ENCODE results near the gene TMEM242. TPM values are rescaled to one million over a fixed set of nuclear protein-coding genes. Genes with fewer than 3 reads are reported as not detected.

TMEM242 gene
- total and polyA plus RNA-seq, 2 of the 13 experiments (the other 11 are each of a cell fraction or from before 2014, with no cell fraction given) = 5.6 to 11.1 TPM

- TF ChIP-seq, protein P1, sequence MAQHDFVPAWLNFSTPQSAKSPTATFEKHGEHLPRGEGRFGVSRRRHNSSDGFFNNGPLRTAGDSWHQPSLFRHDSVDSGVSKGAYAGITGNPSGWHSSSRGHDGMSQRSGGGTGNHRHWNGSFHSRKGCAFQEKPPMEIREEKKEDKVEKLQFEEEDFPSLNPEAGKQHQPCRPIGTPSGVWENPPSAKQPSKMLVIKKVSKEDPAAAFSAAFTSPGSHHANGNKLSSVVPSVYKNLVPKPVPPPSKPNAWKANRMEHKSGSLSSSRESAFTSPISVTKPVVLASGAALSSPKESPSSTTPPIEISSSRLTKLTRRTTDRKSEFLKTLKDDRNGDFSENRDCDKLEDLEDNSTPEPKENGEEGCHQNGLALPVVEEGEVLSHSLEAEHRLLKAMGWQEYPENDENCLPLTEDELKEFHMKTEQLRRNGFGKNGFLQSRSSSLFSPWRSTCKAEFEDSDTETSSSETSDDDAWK (CRISPR knock-in tag; IDR thresholded peaks at IDR 0.05) = no peak
- TF ChIP-seq ZNF652 (CRISPR knock-in tag; IDR thresholded peaks at IDR 0.05; ENCODE audit: borderline replicate concordance, low read depth) = peak; percentile 59
- TF ChIP-seq ZNF619 (CRISPR knock-in tag; IDR thresholded peaks at IDR 0.05) = peak; percentile 98
- no peak for TF ChIP-seq ZFP36 (IDR thresholded peaks at IDR 0.05; ENCODE audit: borderline replicate concordance, low read depth, low read length, partially characterized antibody)
- TF ChIP-seq NFE2 (CRISPR knock-in tag; IDR thresholded peaks at IDR 0.05) = 0 out of 2 replicates have a peak, but pooled peaks have one; percentile 55
- peak; percentile 86; the same call in 1 of the 2 replicates for TF ChIP-seq NFAT5 (CRISPR knock-in tag; IDR thresholded peaks at IDR 0.05)
- peak; percentile 73 for TF ChIP-seq TEAD3 (CRISPR knock-in tag; optimal IDR thresholded peaks at IDR 0.05; ENCODE audit: borderline replicate concordance)
- TF ChIP-seq SMARCC2 (IDR thresholded peaks at IDR 0.05) = no peak; the same call in 1 of the 2 replicates
- peak; percentile 97 for TF ChIP-seq ZNF563 (CRISPR knock-in tag; IDR thresholded peaks at IDR 0.05)
- TF ChIP-seq, protein P2, sequence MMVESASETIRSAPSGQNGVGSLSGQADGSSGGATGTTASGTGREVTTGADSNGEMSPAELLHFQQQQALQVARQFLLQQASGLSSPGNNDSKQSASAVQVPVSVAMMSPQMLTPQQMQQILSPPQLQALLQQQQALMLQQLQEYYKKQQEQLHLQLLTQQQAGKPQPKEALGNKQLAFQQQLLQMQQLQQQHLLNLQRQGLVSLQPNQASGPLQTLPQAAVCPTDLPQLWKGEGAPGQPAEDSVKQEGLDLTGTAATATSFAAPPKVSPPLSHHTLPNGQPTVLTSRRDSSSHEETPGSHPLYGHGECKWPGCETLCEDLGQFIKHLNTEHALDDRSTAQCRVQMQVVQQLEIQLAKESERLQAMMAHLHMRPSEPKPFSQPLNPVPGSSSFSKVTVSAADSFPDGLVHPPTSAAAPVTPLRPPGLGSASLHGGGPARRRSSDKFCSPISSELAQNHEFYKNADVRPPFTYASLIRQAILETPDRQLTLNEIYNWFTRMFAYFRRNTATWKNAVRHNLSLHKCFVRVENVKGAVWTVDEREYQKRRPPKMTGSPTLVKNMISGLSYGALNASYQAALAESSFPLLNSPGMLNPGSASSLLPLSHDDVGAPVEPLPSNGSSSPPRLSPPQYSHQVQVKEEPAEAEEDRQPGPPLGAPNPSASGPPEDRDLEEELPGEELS (CRISPR knock-in tag; IDR thresholded peaks at IDR 0.05) = peak; percentile 92
- no peak for TF ChIP-seq NR2F2 (IDR thresholded peaks at IDR 0.05; ENCODE audit: borderline replicate concordance, low read depth)
- TF ChIP-seq ZNF703 (CRISPR knock-in tag; IDR thresholded peaks at IDR 0.05; ENCODE audit: borderline replicate concordance) = peak; percentile 87; the same call in 1 of the 2 replicates
- peak; percentile 100 for TF ChIP-seq ZNF350 (CRISPR knock-in tag; IDR thresholded peaks at IDR 0.05; ENCODE audit: borderline replicate concordance, low read depth)
- TF ChIP-seq CSRNP2 (CRISPR knock-in tag; conservative IDR thresholded peaks at IDR 0.05; ENCODE audit: low read depth) = no peak
- peak; percentile 72 for TF ChIP-seq RCOR2 (CRISPR knock-in tag; IDR thresholded peaks at IDR 0.05)
- peak; percentile 95 for TF ChIP-seq SALL1 (CRISPR knock-in tag; IDR thresholded peaks at IDR 0.05)
Observed at GRCh38 chr6:157323255-157323965, at the start of gene TMEM242 (continued).
